ENCODE measurements around the gene TECTB. TPM values are rescaled to one million over a fixed set of nuclear protein-coding genes. Genes with fewer than 3 reads are reported as not detected.

TECTB gene
- total RNA-seq, 2 experiments from 2014 or later: not detected

DNA sequence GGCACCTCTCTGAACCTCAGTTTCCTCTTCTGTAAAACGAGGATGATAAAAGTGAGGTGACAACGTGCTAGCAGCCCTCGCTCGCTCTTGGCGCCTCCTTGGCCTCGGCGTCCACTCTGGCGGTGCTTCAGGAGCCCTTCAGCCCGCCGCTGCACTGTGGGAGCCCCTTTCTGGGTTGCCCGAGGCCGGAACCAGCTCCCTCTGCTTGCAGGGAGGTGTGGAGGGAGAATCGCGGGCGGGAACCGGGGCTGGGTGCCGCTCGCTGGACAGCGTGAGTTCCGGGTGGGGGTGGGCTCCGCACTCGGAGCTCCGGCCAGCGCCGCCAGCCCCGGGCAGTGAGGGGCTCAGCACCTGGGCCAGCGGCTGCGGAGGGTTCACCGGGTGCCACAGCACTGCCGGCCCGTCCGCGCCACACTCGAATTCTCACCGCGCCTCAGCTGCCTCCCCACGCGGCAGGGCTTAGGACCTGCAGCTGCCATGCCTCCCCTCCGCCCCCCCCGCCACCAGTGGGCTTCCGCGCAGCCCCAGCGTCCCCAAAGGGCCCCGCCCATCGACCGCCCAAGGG is 66.4 kb downstream of the TECTB start:
- Mint-ChIP-seq H3K27me3 (no peaks in the 10 kb centered on the region), H3K4me3 (no peak overlapping the region), H3K9me3 (ENCODE audit: low read depth) (no peaks in the 10 kb centered on the region), H3K36me3 (no peaks in the 10 kb centered on the region), H3K4me1 (no peaks in the 10 kb centered on the region), H3K27ac (no peak overlapping the region)
- CTCF ChIA-PET: interaction anchor here (1.4 kb wide), 1 partner anchor 17 kb away, joined by 4 read pairs; no protein-coding TSS in a partner anchor
- DNase-seq (no peak), ATAC-seq (no peak)

DNA sequence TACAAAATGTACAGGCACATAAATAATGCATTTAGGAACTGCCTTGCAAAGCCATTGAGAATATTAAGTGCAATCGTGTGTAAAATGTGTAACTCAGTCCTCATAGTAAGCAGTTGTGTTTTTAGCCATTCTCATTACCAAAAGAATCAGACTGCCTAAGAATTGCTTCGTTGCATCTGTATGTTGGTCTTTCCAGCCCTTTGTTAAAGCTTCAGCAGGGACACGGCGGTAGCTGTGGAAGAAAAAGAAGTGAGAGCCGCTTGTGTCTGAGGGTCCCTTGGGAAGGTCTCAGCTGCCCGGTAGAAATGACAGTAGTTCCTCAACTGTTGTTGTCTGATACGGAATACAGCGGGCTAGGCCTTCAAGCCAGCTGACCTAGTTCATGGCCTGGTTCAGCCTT is 67.9 kb downstream of the TECTB start:
- CTCF ChIA-PET: no interaction called here
- no peak for DNase-seq
- no peaks in the 10 kb centered on the region for H3K36me3 Mint-ChIP-seq
- ATAC-seq: no peak
- H3K4me1 Mint-ChIP-seq: no peaks in the 10 kb centered on the region
- H3K9me3 Mint-ChIP-seq (ENCODE audit: low read depth): no peaks in the 10 kb centered on the region
- no peak overlapping the region for H3K27ac Mint-ChIP-seq
- no peak overlapping the region for H3K4me3 Mint-ChIP-seq
- H3K27me3 Mint-ChIP-seq: no peaks in the 10 kb centered on the region

DNA sequence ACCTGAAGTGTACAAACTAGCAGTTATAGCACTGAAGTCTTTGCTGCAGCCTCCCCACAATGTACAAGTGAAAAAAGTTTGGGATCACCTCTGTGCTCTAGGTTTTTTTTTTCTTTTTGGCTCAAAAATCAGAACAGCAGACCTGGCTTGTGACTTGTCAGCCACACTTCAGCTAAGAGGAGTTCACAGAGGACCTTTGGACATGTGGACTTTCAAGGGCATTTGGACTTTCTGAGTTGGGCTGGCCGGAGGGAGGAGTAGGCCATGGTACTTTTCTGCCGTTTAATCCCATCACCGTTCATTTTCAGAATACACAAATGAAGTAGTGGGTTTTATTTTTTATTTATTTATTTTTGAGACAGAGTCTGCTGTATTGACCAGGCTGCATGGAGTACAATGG is 68.8 kb downstream of the TECTB start:
- H3K27me3 Mint-ChIP-seq: no peaks in the 10 kb centered on the region
- H3K9me3 Mint-ChIP-seq (ENCODE audit: low read depth): no peaks in the 10 kb centered on the region
- no peaks in the 10 kb centered on the region for H3K4me1 Mint-ChIP-seq
- ATAC-seq (no peak), DNase-seq (no peak)
- no peaks in the 10 kb centered on the region for H3K36me3 Mint-ChIP-seq
- H3K27ac Mint-ChIP-seq: no peak overlapping the region
- CTCF ChIA-PET: interaction anchor here (0.9 kb wide), 1 partner anchor 44 kb away, joined by 3 read pairs; no protein-coding TSS in a partner anchor
- no peak overlapping the region for H3K4me3 Mint-ChIP-seq

DNA sequence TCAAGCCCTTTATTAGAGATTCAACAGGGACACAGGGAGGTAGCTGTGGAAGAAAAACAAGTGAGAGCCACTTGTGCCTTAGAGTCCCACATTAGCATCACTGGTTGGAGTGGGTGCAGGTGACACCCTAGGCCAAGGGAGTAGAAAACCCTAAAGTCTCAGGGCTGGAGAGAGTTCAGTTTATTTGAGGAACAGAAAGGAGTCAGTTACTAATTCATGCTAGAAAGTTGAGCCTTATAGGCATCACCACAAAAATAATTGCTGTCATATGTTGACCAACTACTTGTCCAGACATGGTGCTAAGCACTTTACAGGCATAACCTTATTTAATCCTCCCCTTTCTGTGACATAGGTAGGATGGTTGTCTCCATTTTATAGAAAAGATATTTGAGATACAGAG is 69.8 kb downstream of the TECTB start:
- DNase-seq (no peak), ATAC-seq (no peak)
- no peak overlapping the region for H3K4me3 Mint-ChIP-seq
- H3K36me3 Mint-ChIP-seq: no peaks in the 10 kb centered on the region
- H3K9me3 Mint-ChIP-seq (ENCODE audit: low read depth): no peaks in the 10 kb centered on the region
- H3K27ac Mint-ChIP-seq: no peak overlapping the region
- H3K4me1 Mint-ChIP-seq: no peaks in the 10 kb centered on the region
- CTCF ChIA-PET: interaction anchor here (0.9 kb wide), 1 partner anchor 45 kb away, joined by 3 read pairs; no protein-coding TSS in a partner anchor
- no peaks in the 10 kb centered on the region for H3K27me3 Mint-ChIP-seq

Small RNA genes lying within 50 kb of the gene (microRNA-seq; reads per million reads assigned to microRNA genes)
- gene MIR6715A (not detected), gene MIR6715B (not detected)

Other genes starting within 250 kb of the TECTB start
- 1 to 10 TPM; 5.1 to 9.8 TPM for gene GPAM, start 99.6 kb upstream of the TECTB start, total RNA-seq
- 10 to 100 TPM; 58.1 to 64.4 TPM for gene ACSL5, start 90.7 kb downstream of the TECTB start, total RNA-seq
- 10 to 100 TPM; 44.2 to 48.1 TPM for gene ZDHHC6, start 163.5 kb downstream of the TECTB start, total RNA-seq
- gene VTI1A, start 163.8 kb downstream of the TECTB start, total RNA-seq: 10 to 100 TPM; 39.0 to 54.6 TPM

Measured in activated CD8-positive, alpha-beta memory T cell treated with anti-CD3 and anti-CD28 coated beads, Interleukin-2, amount 10 ng/mL, durations not matched to agents 7 days and 5 days (primary cell).